HG03378 (cell line): ENCODE results near the gene ALDH1L1.

Source experiments
- ATAC-seq: cut with Tn5 transposase; IDR thresholded peaks from one replicate; pipeline ENCODE4 v1.9.1; 2021; ENCODE audit warnings: mild to moderate bottlenecking, moderate library complexity; ENCODE audit not compliant: unreplicated experiment

ALDH1L1 gene

GRCh38 chr3:126135406-126136076, 44.8 kb downstream of the ALDH1L1 start:
- ATAC-seq = no peak

- no peak for ATAC-seq
Measured at GRCh38 chr3:126135071-126135405, 45.3 kb downstream of the ALDH1L1 start.

- ATAC-seq = no peak
Measured at GRCh38 chr3:126134219-126134975, 46.0 kb downstream of the ALDH1L1 start.

- ATAC-seq = no peak
Measured at GRCh38 chr3:126133606-126134005, 46.8 kb downstream of the ALDH1L1 start.

GRCh38 chr3:126132751-126133511, 47.5 kb downstream of the ALDH1L1 start:
- ATAC-seq = no peak

- ATAC-seq = no peak
Measured at GRCh38 chr3:126131881-126132750, 48.3 kb downstream of the ALDH1L1 start.

GRCh38 chr3:126130981-126131745, 49.2 kb downstream of the ALDH1L1 start:
- no peak for ATAC-seq

- ATAC-seq = no peak
Measured at GRCh38 chr3:126130081-126130855, 50.1 kb downstream of the ALDH1L1 start.

GRCh38 chr3:126129398-126129891, 50.9 kb downstream of the ALDH1L1 start:
- no peak for ATAC-seq

GRCh38 chr3:126128504-126129397, 51.6 kb downstream of the ALDH1L1 start:
- no peak for ATAC-seq

GRCh38 chr3:126127904-126128303, 52.5 kb downstream of the ALDH1L1 start:
- ATAC-seq = no peak

- ATAC-seq = no peak
Measured at GRCh38 chr3:126127452-126127851, 52.9 kb downstream of the ALDH1L1 start.

GRCh38 chr3:126126811-126127431, 53.5 kb downstream of the ALDH1L1 start:
- ATAC-seq = no peak

GRCh38 chr3:126126286-126126685, 54.1 kb downstream of the ALDH1L1 start:
- ATAC-seq = no peak

- ATAC-seq = no peak
Measured at GRCh38 chr3:126125781-126126251, 54.6 kb downstream of the ALDH1L1 start.

- no peak for ATAC-seq
Measured at GRCh38 chr3:126125341-126125740, 55.0 kb downstream of the ALDH1L1 start.

GRCh38 chr3:126124896-126125295, 55.5 kb downstream of the ALDH1L1 start:
- ATAC-seq = no peak
